GM20431 (cell line): ENCODE data around the gene TMEM19.

Source experiments
- in situ Hi-C: fragments of 300-500 bp; cut with MseI, MboI; formaldehyde crosslinking; loops from one replicate; pipeline ENCODE4 v1.15.0; 2020; ENCODE audit warnings: low sequenced_read_pairs; ENCODE audit not compliant: unreplicated experiment

TMEM19 gene

GRCh38 chr12:71752891-71753290 lies 67.0 kb downstream of the TMEM19 start:
- in situ Hi-C loops, result no loop called here
